Hepatocyte (in vitro differentiated cells): Measurements from ENCODE around the gene SLC39A10.

Experiments
- EZH2 ChIP-seq: fragments of 200-600 bp; sonication (generic); IDR thresholded peaks from 2 replicates; pipeline ENCODE4 v1.6.1; 2016; ENCODE audit warnings: antibody characterized with exemption, mild to moderate bottlenecking, borderline replicate concordance
- EZH2phosphoT487 ChIP-seq: fragments of 200-600 bp; sonication (generic); IDR thresholded peaks from one replicate; pipeline ENCODE4 v1.6.1; 2018; ENCODE audit warnings: antibody characterized with exemption, mild to moderate bottlenecking, low read depth, moderate library complexity; ENCODE audit not compliant: unreplicated experiment, severe bottlenecking
- TF ChIP-seq, protein P1 (sequence below): fragments of 200-600 bp; sonication (generic); IDR thresholded peaks from 2 replicates; pipeline ENCODE4 v1.5.1; 2016; ENCODE audit warnings: antibody characterized with exemption, mild to moderate bottlenecking; ENCODE audit not compliant: poor library complexity

DNA sequence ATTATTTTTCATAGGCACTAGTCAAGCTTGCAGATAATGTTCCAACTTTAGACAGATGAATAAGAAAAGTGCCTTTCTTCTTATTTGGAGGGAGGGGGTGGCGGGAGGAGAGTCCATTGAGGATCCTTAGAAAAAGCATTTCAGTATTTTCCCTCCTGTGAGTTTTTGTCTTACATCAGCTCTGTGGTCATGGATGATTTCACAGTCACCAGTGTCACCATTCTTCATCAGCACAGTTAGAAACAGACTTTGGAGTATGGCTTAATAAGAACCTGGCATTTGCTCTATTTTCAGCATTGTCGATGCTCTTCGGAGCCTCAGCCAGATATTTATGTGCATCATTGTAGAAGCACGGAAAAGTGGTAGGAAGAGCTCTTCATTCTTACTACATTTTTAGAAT lies 70.1 kb downstream of the SLC39A10 start:
- TF ChIP-seq, protein P1, sequence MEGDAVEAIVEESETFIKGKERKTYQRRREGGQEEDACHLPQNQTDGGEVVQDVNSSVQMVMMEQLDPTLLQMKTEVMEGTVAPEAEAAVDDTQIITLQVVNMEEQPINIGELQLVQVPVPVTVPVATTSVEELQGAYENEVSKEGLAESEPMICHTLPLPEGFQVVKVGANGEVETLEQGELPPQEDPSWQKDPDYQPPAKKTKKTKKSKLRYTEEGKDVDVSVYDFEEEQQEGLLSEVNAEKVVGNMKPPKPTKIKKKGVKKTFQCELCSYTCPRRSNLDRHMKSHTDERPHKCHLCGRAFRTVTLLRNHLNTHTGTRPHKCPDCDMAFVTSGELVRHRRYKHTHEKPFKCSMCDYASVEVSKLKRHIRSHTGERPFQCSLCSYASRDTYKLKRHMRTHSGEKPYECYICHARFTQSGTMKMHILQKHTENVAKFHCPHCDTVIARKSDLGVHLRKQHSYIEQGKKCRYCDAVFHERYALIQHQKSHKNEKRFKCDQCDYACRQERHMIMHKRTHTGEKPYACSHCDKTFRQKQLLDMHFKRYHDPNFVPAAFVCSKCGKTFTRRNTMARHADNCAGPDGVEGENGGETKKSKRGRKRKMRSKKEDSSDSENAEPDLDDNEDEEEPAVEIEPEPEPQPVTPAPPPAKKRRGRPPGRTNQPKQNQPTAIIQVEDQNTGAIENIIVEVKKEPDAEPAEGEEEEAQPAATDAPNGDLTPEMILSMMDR: no peak
- TF ChIP-seq EZH2 (no peak), EZH2phosphoT487 (no peak)
